ENCODE data around the gene OPTN.
"Not testable (repeated sequence)": the region's sequence is repeated elsewhere in the genome, so short reads cannot be mapped to it uniquely, and the experiment has no call there.

OPTN gene

GRCh38 chr10:13136651-13137050 lies 36.7 kb downstream of the OPTN start:
- DNase-seq = no peak

- DNase-seq = no peak
These were observed 39.2 kb downstream of the OPTN start for GRCh38 chr10:13139150-13139549.

- DNase-seq = no peak
These were observed 39.7 kb downstream of the OPTN start for GRCh38 chr10:13139676-13140075.

- DNase-seq = no peak
These were observed 40.7 kb downstream of the OPTN start for GRCh38 chr10:13140627-13141190.

GRCh38 chr10:13143766-13144165 lies 43.8 kb downstream of the OPTN start:
- no peak for DNase-seq

- DNase-seq = no peak
These were observed 44.9 kb downstream of the OPTN start for GRCh38 chr10:13144814-13145213.

- no peak for DNase-seq
These were observed 46.4 kb downstream of the OPTN start for GRCh38 chr10:13146379-13146778.

- DNase-seq = no peak
These were observed 47.2 kb downstream of the OPTN start for GRCh38 chr10:13147161-13147560.

GRCh38 chr10:13152296-13152695 lies 52.3 kb downstream of the OPTN start:
- no peak for DNase-seq

- DNase-seq = not testable (repeated sequence)
These were observed 55.9 kb downstream of the OPTN start for GRCh38 chr10:13155860-13156259.

GRCh38 chr10:13158401-13158800 lies 58.4 kb downstream of the OPTN start:
- DNase-seq = no peak

- peak; percentile 94 for DNase-seq
These were observed 61.2 kb downstream of the OPTN start, which contains the start of gene MCM10 for GRCh38 chr10:13160934-13161856. Gene MCM10, plus strand, starts transcription at chr10:13161558. Its CDS starts 2,645 bp downstream, at chr10:13164203.

- no peak for DNase-seq
These were observed 61.9 kb downstream of the OPTN start for GRCh38 chr10:13161857-13162271.

GRCh38 chr10:13163859-13164258 lies 63.9 kb downstream of the OPTN start:
- DNase-seq = no peak

GRCh38 chr10:13165177-13165576 lies 65.2 kb downstream of the OPTN start:
- no peak for DNase-seq

- DNase-seq = no peak
These were observed 67.6 kb downstream of the OPTN start for GRCh38 chr10:13167568-13167967.

GRCh38 chr10:13168781-13169180 lies 68.8 kb downstream of the OPTN start:
- no peak for DNase-seq

GRCh38 chr10:13173616-13174015 lies 73.7 kb downstream of the OPTN start:
- no peak for DNase-seq

GRCh38 chr10:13180788-13181187 lies 80.8 kb downstream of the OPTN start:
- DNase-seq = no peak

- no peak for DNase-seq
These were observed 82.5 kb downstream of the OPTN start for GRCh38 chr10:13182424-13182823.

GRCh38 chr10:13183625-13184024 lies 83.7 kb downstream of the OPTN start:
- DNase-seq = no peak

GRCh38 chr10:13184276-13184675 lies 84.3 kb downstream of the OPTN start:
- DNase-seq = no peak

- DNase-seq = peak; percentile 37
These were observed 85.0 kb downstream of the OPTN start for GRCh38 chr10:13184730-13185514.

GRCh38 chr10:13187135-13187534 lies 87.2 kb downstream of the OPTN start:
- DNase-seq = no peak
